Activated naive CD8-positive, alpha-beta T cell (primary cell): ENCODE results near the gene AMPH.
"Not testable (repeated sequence)": the region's sequence is repeated elsewhere in the genome, so short reads cannot be mapped to it uniquely, and the experiment has no call there.

ENCODE experiments used
- H3K27ac Mint-ChIP-seq: one replicate; pipeline ENCODE4 v1.8.0; 2021; ENCODE audit warnings: mixed read lengths
- H3K27me3 Mint-ChIP-seq: one replicate; pipeline ENCODE4 v1.8.0; 2021; ENCODE audit warnings: mixed read lengths
- H3K36me3 Mint-ChIP-seq: one replicate; pipeline ENCODE4 v1.8.0; 2021; ENCODE audit warnings: mixed read lengths
- H3K4me1 Mint-ChIP-seq: one replicate; pipeline ENCODE4 v1.8.0; 2021; ENCODE audit warnings: low read depth, mixed read lengths
- H3K4me3 Mint-ChIP-seq: one replicate; pipeline ENCODE4 v1.8.0; 2021; ENCODE audit warnings: mild to moderate bottlenecking, mixed read lengths
- H3K9me3 Mint-ChIP-seq: one replicate; pipeline ENCODE4 v1.8.0; 2021; ENCODE audit warnings: low read depth, mixed read lengths

The AMPH gene

DNA sequence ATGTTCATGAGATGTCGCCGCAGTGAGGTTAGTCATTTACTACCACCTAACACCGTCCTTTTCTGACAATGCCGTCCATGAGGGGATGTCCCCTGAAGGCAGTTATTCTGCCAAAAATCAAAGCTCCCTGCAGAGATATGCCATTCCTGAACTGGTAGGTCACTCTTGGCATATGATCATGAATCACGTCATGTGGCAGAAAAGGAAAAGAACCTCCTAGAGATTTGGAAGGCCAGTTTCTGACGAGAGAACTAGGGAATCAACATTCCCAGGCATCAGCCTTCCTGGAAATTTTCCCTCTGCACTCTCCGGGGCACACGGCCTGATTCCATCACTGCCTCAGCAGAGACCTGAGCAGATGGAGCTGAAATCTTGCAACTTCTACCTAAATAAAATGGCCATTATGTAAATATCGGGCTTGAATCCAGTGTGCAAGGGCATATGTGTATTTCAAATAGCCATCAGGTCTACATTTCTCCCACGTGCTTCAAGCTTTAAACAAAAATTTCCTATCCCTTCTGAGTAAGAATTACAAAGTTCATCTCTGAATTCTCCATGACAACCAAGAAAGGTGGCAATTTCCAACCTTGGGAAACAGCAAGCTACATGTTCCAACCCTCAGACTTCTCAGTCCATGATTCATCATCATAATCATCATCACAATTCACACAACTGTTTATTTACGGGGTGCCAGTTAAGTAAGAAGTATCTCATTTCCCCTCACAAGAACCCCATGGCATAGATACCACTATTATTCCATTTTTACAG lies 46.5 kb downstream of the AMPH start:
- no peak overlapping the region for H3K27ac Mint-ChIP-seq
- no peaks in the 10 kb centered on the region for H3K9me3 Mint-ChIP-seq
- H3K27me3 Mint-ChIP-seq: peaks cover 4% of the 10 kb centered on the region
- no peaks in the 10 kb centered on the region for H3K36me3 Mint-ChIP-seq
- H3K4me3 Mint-ChIP-seq: no peak overlapping the region
- H3K4me1 Mint-ChIP-seq: no peaks in the 10 kb centered on the region

DNA sequence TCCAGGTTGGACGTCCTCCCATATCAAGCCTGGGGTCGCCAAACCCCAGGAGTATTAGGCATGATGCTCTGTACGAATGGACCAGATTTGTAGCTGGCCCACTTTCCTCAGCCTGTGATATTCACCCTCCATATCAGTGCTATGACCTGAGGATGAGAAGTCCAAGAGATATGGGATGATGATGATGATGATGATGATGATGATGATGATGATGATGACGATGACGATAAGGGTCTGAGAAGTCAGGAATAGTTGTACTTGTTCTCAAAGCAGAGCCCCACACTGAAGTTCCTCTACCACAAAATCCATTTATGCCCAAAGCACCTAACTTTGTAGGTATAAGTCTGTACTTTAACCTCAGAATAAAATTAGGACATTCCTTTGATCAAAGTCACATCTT lies 50.7 kb downstream of the AMPH start:
- Mint-ChIP-seq H3K4me3 (no peak overlapping the region), H3K4me1 (no peaks in the 10 kb centered on the region), H3K27me3 (peaks cover 8% of the 10 kb centered on the region), H3K27ac (no peak overlapping the region), H3K36me3 (no peaks in the 10 kb centered on the region), H3K9me3 (peaks cover 5% of the 10 kb centered on the region)

DNA sequence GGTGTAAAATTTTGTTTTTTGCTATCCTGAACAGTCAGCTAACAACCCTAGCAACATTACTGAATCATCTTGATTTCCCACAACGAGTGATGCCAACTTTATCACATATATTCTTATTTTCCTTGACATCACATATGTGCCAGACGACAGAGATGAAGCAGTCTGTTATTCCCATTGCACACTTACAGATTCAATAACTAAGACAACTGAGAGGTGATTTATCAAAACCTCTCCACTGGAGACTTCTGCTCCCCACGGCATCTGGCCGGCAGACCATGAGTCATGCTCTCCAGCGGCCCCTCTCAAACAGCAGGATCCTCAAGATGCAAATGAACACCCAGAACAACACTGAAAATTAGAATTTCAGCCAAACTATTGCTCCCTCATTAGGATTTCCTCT lies 57.1 kb downstream of the AMPH start:
- no peaks in the 10 kb centered on the region for H3K36me3 Mint-ChIP-seq
- H3K27ac Mint-ChIP-seq: no peak overlapping the region
- H3K9me3 Mint-ChIP-seq: peaks cover 6% of the 10 kb centered on the region
- no peak overlapping the region for H3K4me3 Mint-ChIP-seq
- no peaks in the 10 kb centered on the region for H3K4me1 Mint-ChIP-seq
- H3K27me3 Mint-ChIP-seq: peaks cover 3% of the 10 kb centered on the region

DNA sequence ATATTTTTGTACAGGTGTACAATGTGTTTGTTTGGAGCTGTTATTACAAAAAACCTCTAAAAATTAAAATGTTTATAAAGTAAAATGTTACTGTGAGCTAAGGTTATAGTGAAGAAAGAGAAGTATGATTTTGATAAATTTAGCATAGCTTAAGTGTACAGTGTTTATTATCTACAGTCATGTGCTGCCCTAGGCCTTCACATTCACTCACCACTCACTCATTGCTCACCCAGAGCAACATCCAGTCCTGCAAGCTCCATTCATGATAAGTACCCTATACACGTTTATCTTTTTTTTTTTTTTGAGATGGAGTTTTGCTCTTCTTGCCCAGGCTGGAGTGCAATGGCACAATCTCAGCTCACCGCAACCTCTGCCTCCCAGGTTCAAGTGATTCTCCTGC lies 59.6 kb downstream of the AMPH start:
- H3K36me3 Mint-ChIP-seq, H3K4me3 Mint-ChIP-seq, H3K4me1 Mint-ChIP-seq, H3K27me3 Mint-ChIP-seq, H3K27ac Mint-ChIP-seq, H3K9me3 Mint-ChIP-seq: not testable (repeated sequence)

DNA sequence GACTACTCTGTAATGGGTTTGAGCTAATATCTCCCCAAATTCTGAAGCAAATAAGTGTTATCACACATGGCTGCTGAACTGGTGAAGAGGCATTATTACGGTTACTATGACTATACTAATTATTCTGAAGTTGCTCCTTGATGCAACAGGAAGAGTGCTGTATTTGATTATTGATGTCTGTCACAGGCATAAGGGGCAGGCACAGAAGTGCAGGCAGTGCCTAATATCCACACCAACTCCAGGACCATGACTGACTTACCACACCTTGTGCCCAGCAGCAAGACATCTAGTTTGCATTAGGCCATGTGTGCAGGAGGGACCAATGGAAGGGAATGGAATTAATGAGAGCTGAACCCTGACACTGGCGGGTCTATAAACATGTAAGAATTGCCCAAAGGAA lies 62.7 kb downstream of the AMPH start:
- H3K9me3 Mint-ChIP-seq: no peaks in the 10 kb centered on the region
- H3K27ac Mint-ChIP-seq: no peak overlapping the region
- peaks cover 10% of the 10 kb centered on the region for H3K27me3 Mint-ChIP-seq
- no peaks in the 10 kb centered on the region for H3K36me3 Mint-ChIP-seq
- no peak overlapping the region for H3K4me3 Mint-ChIP-seq
- no peaks in the 10 kb centered on the region for H3K4me1 Mint-ChIP-seq

DNA sequence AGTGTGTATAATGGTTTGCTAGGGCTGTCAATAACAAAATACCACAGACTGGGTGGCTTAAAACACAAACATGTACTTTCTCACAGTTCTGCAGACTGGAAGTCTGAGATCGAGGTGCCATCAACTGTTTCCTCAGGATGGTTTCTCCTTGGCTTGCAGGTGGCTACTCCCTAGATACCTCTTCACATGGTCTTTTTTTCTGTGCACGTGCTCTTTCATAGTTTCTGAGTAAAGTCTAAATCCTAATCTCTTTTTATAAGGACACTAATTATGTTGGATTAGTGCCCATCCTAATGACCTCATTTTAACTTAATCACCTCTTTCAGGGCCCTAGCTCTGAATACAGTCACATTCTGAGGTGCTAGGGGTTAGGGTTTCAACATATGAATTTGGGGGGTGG lies 65.9 kb downstream of the AMPH start:
- Mint-ChIP-seq H3K36me3 (no peaks in the 10 kb centered on the region), H3K9me3 (no peaks in the 10 kb centered on the region), H3K27me3 (peaks cover 10% of the 10 kb centered on the region), H3K4me3 (no peak overlapping the region), H3K27ac (no peak overlapping the region), H3K4me1 (no peaks in the 10 kb centered on the region)

DNA sequence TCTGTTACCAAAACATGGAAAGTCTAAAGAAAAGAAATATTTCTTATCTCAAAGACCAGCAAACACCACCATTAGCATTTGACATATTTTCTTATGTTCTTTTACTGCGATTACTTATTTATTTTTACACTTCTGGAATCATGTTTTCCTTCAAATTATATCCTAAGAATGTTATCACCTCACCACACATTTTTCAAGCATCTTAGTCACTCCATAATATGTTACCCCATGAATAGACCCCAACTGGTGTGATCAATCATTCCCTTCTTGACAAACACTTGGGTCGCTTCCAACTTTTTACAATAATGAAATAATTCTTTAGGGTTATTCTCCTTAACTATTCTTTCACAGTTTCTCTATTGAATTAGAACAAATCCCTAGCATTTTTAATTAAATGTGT lies 67.4 kb downstream of the AMPH start:
- H3K4me3 Mint-ChIP-seq: no peak overlapping the region
- H3K27me3 Mint-ChIP-seq: peaks cover 10% of the 10 kb centered on the region
- H3K9me3 Mint-ChIP-seq: no peaks in the 10 kb centered on the region
- H3K4me1 Mint-ChIP-seq: no peaks in the 10 kb centered on the region
- no peak overlapping the region for H3K27ac Mint-ChIP-seq
- H3K36me3 Mint-ChIP-seq: no peaks in the 10 kb centered on the region

DNA sequence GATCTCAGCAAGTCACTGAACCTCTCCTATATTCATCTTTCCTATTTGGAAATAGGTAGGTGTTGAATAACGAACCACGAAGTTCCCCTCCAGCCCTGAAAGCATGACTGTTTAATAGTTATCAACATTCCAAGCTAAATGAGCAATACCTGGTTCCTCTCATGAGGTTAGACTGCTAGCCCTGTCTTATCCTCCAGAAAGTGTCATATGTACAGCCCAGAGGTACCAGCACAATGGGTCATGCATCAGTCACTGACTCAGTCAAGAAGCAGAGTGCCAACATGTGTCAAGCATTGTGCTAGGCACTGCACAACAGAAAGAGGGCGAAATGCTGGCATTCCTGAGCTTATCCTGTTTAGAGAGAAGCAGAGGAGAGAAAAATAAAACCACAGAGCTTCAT lies 70.0 kb downstream of the AMPH start:
- no peaks in the 10 kb centered on the region for H3K9me3 Mint-ChIP-seq
- H3K4me1 Mint-ChIP-seq: no peaks in the 10 kb centered on the region
- H3K4me3 Mint-ChIP-seq: no peak overlapping the region
- H3K36me3 Mint-ChIP-seq: no peaks in the 10 kb centered on the region
- peaks cover 5% of the 10 kb centered on the region for H3K27me3 Mint-ChIP-seq
- H3K27ac Mint-ChIP-seq: no peak overlapping the region

DNA sequence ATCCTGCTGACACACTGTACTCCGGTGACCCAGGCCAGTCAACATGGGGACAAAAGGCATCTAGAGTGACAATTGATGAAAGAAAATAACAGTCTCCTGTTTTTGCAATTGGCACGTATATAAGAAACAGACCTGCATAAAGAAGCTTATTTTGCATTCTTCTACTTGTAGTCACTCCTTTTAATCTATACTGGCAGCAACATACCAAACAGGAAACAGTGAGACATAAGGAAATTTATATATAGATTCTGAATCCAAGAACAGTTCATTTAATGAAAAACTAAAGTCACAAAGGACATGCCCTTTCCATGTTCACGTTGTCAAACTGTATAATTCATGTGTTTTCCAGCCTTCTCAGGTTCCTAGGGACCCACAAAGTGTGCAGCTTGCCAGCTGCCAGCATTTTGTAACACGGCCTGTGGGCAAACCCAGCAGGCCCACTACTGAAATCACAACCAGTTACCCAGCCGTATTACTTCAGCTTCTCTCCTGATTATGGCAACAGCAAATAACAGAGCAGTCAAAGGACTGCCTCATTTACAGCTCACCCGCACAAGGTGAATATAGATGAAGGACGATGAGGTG lies 72.3 kb downstream of the AMPH start:
- H3K4me3 Mint-ChIP-seq: no peak overlapping the region
- no peak overlapping the region for H3K27ac Mint-ChIP-seq
- H3K27me3 Mint-ChIP-seq: no peaks in the 10 kb centered on the region
- no peaks in the 10 kb centered on the region for H3K36me3 Mint-ChIP-seq
- no peaks in the 10 kb centered on the region for H3K9me3 Mint-ChIP-seq
- H3K4me1 Mint-ChIP-seq: no peaks in the 10 kb centered on the region

DNA sequence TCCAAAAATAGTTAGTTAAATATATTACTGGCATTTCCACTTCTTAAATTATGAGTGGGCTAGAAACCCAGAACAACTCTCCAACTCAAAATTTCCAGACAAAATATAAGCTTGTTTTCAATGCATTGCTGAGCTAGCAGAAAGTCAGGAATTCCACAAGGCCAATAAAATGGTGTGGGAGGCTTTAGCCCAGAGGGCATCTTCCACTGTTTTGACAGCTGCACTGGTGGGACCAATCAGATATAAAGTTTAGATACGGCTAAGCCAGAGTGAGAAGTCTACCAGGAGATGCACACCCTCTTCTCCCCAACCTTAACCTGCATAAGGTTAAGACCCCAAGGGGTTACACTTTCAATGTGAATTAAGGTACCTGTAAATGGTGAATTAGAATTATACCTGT lies 76.6 kb downstream of the AMPH start:
- Mint-ChIP-seq H3K27me3 (peaks cover 6% of the 10 kb centered on the region), H3K27ac (no peak overlapping the region), H3K9me3 (no peaks in the 10 kb centered on the region), H3K4me3 (no peak overlapping the region), H3K36me3 (no peaks in the 10 kb centered on the region), H3K4me1 (no peaks in the 10 kb centered on the region)

DNA sequence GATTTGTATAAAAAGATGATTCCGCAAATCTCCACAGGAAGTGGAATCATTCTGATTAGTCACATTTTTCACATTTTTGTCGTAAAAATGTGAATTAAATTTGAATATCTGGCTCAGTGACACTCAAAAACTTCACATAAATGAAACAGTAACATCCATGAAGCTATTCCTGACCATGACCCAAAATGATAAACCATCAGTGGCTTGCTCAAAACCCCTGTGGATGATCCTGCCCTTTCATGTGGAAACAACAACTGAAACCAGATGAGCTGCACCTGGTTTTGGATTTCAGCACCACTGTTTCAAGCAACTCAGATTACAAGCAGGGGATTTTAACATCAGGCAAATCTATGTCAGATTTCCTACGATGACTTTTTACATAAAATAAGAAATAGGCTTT lies 80.3 kb downstream of the AMPH start:
- Mint-ChIP-seq H3K4me3 (no peak overlapping the region), H3K36me3 (no peaks in the 10 kb centered on the region), H3K4me1 (no peaks in the 10 kb centered on the region), H3K27ac (no peak overlapping the region), H3K9me3 (no peaks in the 10 kb centered on the region), H3K27me3 (peaks cover 11% of the 10 kb centered on the region)

DNA sequence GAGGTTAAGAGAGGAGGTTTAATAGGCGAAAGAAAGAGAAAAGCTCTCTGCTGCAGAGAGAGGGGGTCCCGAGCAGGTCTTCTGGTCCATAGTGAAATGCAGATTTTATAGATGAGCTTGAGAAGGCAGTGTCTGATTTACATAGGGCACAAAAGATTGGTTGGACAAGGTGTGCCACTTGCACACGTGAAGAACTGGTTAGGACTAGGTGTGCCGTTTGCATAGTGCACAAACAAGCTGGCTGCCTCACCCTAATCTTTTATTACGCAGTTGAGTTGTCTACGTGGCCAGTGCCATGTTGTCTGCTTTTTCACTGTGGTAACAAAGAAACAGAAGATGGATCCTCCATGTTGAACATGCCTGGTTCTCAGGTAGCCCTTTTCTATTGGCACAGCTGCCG lies 82.6 kb downstream of the AMPH start:
- Mint-ChIP-seq H3K9me3 (no peaks in the 10 kb centered on the region), H3K4me3 (no peak overlapping the region), H3K36me3 (no peaks in the 10 kb centered on the region), H3K4me1 (no peaks in the 10 kb centered on the region), H3K27me3 (peaks cover 11% of the 10 kb centered on the region), H3K27ac (no peak overlapping the region)

DNA sequence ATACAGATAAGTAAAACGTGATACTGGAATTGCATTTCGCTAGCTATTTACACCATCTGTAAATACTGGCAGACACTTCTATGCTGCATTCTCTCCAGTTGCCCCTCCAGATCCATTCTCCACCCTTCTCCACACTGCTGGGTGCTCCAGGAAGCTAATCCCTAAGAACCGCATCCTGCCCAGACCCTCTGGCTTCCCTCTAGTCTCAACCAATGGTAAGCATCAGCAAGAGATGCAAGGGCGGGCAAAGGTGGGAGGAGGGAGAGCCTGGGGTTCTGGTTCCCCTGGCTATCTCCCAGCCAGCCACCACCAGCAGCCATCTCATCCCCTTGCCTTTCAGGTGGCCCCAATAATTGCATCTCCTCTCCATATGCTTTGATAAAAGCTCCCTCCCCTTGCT lies 84.4 kb downstream of the AMPH start:
- H3K4me1 Mint-ChIP-seq: no peaks in the 10 kb centered on the region
- H3K27ac Mint-ChIP-seq: no peak overlapping the region
- no peaks in the 10 kb centered on the region for H3K36me3 Mint-ChIP-seq
- H3K27me3 Mint-ChIP-seq: peaks cover 11% of the 10 kb centered on the region
- no peak overlapping the region for H3K4me3 Mint-ChIP-seq
- no peaks in the 10 kb centered on the region for H3K9me3 Mint-ChIP-seq

DNA sequence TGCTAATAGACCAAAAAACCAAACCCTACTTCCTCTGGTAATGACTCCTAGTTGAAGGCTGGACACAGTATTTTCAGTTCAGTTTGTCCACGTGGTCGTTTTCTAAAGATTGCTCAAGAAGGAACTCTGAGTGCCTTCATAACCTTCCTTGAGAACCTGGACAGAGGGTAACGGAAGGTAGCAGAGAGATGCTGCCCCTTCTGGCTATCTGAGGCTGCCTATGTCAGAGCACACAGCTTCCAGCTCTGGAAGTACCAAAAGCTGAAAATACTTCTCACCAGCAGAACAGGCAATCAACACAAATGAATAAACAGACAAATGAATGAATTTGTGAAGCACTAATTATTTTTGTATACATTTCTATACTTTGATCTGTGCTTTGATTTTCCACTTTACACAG lies 85.2 kb downstream of the AMPH start:
- Mint-ChIP-seq H3K4me3 (no peak overlapping the region), H3K4me1 (no peaks in the 10 kb centered on the region), H3K27me3 (peaks cover 8% of the 10 kb centered on the region), H3K9me3 (no peaks in the 10 kb centered on the region), H3K27ac (no peak overlapping the region), H3K36me3 (no peaks in the 10 kb centered on the region)

DNA sequence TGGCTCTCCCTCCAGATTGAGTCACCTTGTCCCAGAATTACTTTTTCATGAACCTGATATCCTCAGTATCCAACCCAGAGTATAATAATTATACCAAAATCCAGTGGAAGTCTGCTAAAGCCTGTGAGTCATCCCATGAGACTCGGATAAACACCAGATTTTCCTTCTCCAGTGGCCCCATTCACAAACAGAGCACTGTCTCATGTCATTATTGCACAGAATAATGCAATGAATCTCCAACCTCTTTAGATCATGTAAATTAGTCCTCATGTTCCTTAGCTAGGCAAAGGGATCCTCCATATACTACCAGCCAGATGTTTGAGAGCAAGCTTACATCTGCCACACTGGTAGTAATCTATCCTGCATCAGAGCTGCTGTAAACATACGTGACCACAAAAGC lies 89.0 kb downstream of the AMPH start:
- Mint-ChIP-seq H3K9me3 (no peaks in the 10 kb centered on the region), H3K27me3 (peaks cover 2% of the 10 kb centered on the region), H3K4me3 (no peak overlapping the region), H3K4me1 (no peaks in the 10 kb centered on the region), H3K36me3 (no peaks in the 10 kb centered on the region), H3K27ac (no peak overlapping the region)

DNA sequence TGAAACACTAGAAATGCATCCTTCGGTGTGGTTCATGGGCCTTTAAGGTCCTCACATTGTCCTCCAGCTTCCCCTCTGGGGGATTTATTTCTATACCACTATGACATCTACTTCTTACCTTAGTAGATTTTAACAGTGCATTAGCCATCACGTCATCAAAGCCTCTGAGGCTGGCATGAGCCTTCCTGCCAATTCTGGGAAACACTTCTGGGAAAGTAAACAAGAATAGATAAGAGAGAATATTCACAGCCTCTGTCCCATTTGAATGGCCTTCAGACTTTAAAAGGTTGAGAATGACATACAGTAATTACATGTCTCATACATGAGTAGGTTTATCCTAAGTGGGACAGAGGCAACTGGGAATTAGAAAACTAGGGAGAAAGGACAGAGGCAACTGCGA lies 89.7 kb downstream of the AMPH start:
- Mint-ChIP-seq H3K27me3 (no peaks in the 10 kb centered on the region), H3K9me3 (no peaks in the 10 kb centered on the region), H3K4me1 (no peaks in the 10 kb centered on the region), H3K4me3 (no peak overlapping the region), H3K36me3 (no peaks in the 10 kb centered on the region), H3K27ac (no peak overlapping the region)
